Measurements from ENCODE around the gene CD300LG.
"Not testable (repeated sequence)": the region's sequence is repeated elsewhere in the genome, so short reads cannot be mapped to it uniquely, and the experiment has no call there.

CD300LG gene

DNA sequence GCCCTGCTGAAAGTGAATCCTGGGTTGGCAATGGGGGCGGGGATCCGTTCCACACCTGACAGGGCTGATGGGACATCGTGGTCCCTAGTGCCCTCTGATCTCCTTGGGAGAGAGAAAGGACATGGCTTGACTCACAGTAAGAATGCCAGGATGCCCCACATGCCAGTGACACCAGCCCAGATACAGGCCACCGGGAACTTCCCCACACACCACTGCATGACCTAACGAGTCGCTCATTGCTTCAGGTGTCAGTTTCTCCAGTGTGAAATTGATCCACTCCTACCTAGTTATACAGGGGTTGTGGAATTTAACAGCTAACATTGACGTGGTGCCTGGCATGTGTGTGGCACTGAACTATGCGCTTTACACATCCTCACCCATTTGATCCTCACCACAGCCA lies 7.5 kb downstream of the CD300LG start:
- DNase-seq (ENCODE audit: low read depth in 2 of 2) = no peak

DNA sequence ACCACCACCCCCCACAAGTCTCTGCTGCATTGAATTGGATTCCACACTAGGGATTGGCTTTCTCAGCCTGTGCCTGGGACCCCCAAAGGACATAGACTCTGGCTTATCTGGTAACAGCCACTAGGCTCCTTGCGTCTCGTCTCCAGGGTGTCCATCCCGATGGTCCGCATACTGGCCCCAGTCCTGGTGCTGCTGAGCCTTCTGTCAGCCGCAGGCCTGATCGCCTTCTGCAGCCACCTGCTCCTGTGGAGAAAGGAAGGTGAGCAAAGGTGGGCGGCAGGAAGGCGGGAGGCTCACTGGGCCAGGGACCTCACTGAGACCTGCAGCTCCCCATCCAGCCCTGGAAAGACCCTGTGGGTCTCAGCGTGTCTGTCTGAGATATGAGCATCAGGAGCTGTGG lies 8.1 kb downstream of the CD300LG start:
- no peak for DNase-seq (ENCODE audit: low read depth in 2 of 2)

DNA sequence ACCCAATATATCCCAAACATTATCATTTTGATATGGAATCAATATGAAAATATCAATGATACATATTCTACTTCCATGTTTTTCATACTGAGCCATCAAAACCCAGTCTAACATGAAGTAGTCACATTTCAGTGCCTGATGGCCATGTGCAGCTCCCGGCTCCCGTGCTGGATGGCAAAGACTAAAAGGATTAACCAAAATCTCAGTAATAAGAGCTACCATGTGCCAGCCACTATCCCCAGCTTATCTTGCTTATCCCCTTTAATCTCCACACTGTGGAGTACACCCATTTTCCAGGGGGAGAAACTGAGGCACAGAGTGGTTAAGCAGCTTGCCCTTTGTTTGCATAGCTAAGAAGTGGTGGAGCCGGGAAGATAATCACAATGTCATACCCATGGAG lies 9.2 kb downstream of the CD300LG start:
- DNase-seq (ENCODE audit: low read depth in 2 of 2) = no peak

DNA sequence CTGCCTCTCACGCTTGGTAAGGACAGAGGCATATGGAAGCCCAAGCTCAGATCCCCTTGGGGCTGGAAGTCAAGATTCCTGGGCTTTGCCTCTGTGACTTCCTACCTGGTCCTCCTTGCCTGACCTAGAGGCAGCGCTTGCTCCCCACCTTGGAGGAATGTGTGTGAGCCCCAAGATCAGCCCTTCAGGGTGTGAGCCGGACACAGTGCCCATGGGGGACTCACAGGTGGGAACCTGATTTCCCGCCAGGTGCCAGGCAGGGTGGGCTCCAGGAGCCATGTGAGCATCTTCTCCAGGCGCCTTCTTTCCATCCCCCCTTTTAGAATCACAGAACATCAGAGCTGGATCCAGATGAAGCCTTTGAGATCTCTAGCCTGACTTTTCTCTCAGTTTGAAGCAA lies 10.2 kb downstream of the CD300LG start:
- no peak for DNase-seq (ENCODE audit: low read depth in 2 of 2)

DNA sequence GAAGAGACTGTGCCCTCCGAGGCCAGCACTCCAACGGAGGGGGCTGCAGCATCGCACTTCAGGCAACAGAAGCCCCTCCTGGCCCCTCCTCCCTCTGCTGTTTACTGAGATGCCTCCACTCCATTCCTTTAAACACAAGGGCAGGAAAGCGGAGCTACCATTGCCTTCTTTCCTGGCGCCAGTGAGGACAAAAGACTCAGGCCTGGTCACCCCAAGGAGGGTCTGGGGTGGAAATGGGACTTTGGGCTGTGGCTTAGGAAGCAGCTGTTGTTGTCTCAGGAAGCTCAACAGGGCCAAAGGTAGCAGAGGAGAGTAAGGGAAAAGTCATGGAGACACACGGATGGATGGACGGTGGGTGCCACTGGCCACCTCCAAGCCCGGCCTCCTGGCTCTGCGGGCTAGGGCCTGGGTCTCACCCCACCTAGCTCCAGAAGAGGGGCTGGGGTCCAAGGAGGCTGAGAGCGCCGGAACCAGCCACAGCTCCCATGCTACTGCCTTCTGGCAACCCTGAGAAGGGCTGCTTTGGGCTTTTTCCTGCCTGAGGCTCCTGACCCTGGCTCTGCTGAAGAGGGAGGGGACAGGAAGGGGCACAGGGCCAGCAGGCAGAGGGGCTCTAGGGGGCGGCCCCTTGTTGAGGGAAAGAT lies 11.1 kb downstream of the CD300LG start:
- no peak for DNase-seq (ENCODE audit: low read depth in 2 of 2)

DNA sequence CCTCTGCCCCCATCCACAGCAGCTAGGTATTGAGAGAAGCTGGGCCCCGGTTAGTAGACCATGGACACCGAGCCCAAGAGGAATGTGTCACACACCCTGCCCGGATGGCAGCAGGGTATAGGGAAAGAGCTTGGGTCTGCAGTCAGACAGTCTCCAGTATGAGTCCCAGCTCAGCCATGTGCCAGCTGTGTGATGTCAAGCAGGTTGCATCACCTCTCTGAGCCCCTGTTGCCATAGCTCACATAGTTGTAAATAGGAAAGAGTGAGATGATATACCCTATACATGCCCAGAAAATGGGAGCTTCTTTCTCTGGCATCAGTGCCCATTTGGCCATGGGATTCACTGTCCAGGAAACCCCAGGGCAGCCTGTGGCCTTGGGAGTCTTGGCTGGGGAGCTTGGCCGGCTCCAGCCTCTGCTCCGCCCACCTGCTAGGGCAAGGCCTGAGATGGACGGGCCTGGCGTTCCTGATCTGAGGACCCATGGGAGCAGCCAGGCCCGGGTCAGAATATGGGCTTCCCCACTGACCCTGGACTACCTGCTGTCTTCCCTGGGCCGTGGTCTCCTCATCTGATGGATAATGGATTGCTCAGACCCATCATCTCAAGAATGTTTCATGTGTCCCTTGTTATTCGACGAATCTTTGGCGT lies 13.2 kb downstream of the CD300LG start:
- DNase-seq (ENCODE audit: low read depth in 2 of 2) = no peak

DNA sequence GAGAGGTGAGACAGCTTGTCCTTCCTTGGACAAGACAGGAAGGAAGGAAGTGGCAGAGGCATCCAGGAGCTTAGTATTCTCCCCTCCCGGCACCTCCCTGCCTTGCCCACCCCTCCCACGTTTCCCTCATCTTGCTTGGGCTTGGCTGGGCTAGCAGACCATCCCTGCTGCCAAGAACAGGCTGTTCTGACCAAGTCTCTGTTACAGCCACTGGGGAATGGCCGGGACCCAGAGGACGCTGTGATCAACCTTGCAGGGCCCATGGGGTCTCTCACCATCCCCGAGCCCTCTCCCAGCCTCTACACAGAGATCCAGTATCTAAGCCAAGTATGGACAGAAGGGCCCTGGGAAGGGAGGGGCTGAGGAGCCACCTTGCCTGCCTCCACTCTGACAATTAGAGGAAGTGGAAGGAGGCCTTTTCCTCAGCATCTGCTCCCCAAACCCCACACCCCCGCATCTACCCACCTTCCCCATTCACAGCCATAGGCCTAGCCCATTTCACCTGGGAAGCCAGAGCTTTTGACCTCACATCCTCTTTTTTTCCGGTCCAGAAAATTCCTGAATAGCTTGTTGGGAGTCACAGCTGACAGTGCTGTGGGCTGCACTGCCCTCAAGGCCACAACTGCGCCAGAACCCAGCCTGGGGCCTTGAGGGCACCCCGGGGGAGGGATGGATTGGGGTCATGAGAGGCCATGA lies 14.1 kb downstream of the CD300LG start:
- DNase-seq (ENCODE audit: low read depth in 2 of 2) = no peak

DNA sequence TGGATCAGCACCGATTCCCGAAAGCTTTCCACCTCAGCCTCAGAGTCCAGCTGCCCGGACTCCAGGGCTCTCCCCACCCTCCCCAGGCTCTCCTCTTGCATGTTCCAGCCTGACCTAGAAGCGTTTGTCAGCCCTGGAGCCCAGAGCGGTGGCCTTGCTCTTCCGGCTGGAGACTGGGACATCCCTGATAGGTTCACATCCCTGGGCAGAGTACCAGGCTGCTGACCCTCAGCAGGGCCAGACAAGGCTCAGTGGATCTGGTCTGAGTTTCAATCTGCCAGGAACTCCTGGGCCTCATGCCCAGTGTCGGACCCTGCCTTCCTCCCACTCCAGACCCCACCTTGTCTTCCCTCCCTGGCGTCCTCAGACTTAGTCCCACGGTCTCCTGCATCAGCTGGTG lies 15.0 kb downstream of the CD300LG start:
- DNase-seq (ENCODE audit: low read depth in 2 of 2) = no peak

DNA sequence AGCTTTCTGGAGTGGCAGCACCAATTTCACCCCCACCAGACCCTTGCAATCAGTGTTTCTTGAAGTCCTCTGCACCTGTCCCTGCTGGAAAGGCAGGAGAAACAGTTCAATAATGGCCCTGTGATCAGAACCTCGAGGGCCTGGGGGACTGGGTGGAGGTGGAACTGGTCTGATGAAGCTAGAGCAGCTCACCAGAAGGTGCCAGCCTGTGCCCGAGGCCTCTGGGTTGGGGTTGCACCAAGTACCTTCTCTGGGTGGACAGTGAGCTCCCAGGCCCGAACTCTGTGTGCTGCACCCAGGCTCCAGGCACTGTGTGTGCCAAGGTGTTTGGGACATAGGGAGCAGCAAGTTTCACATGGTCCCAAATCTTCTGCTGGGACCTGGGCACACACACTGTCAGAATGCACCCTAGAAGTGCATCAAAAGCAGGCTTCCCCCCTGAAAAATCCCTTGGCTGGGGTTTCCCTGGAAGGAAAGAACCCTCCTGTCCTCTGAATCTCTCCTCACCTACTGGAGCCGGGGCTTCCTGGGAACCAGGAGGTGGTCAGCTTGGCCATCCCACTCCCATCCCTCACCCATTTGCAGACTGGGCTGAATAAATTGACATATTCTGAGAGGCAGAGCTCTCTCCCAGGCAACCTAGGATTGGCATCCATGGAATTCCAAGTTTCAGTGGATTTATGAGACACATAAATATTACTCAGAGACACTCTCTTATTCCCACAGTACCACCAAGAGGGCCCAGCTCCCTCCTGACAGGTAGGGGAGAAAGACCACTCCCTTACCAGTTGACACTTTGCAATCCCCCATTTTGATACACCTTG lies 17.4 kb downstream of the CD300LG start:
- DNase-seq (ENCODE audit: low read depth in 2 of 2) = no peak

DNA sequence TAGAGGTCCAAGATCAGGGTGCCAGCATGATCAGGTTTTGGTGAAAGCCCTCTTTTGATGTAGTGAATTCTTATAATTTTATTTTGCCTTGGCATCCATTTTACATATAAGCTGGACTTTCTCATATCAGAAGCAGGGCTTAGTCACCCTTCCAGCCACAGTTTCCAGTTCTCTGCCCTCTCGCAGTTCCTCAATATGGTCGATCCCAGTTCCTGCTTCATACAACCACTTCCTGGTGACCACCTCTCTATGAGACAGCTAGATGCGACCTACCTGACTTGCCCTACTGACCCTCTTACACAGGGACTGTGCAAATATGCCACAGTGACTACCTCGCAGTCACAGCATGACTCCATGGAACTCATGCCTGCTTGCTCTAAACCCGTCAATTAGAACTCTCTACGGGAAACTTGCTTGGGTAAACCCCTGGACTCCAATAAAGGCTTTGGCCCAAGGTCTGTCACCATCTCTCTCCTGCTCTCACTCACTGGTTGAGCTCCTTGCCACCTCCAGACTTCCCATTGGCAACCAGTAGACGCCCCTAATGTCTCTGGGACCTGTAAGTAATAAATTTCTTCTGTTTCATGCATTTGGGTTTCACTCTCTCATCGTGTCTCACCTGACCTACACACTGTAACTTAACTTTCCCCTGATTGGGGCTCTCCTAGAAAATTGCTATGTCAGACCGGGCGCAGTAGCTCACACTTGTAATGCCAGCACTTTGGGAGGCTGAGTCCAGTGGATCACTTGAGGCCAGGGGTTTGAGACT lies 21.4 kb downstream of the CD300LG start:
- no peak for DNase-seq (ENCODE audit: low read depth in 2 of 2)

DNA sequence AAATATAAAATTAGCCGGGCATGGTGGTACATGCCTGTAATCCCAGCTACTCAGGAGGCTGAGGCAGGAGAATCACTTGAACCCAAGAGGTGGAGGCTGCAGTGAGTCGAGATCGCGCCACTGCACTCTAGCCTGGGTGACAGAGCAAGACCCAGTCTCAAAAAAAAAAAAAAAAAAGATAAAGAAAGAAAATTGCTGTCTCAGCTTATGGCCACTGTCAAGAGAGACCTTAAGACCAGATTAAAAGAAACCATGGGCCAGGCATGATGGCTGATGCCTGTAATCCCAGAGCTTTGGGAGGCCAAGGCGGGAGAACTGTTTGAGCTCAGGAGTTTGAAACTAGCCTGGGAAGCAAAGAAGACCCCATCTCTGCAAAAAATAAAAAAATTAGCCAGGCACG lies 22.1 kb downstream of the CD300LG start:
- not testable (repeated sequence) for DNase-seq (ENCODE audit: low read depth in 2 of 2)

DNA sequence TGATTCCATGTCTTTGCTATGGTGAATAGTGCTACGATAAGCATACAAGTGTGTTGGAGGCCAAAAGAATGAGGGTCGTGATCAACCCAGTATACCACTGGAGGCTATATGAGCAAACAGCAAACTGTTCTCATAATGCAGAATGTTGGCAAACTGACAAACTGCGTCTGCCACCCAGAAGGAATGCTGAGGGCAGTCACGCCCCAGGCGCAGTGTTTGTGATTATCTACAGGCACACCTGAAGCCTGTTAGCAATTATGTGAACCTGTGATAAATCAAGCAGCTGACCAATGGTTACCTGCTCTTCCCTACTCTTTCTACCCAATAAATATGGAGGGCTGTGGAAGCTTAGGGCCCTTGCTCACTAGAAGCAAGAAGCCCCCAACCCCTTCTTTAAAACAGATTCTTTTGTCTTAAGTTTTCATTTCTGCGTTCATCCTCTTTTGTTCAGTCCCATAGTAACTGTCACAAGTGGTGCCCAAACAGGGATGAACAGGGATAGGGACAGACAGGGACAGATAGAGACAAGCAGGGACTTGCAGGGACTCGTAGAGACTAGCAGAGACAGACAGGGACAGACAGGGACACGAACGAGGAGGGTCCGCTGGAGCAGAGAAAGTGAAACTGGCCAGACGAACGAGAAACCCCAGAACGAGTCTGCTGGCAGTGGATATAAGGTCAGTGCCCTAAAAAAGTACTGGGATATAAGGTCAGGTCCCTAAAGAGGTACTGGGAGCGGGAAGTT lies 25.1 kb downstream of the CD300LG start:
- no peak for DNase-seq (ENCODE audit: low read depth in 2 of 2)

DNA sequence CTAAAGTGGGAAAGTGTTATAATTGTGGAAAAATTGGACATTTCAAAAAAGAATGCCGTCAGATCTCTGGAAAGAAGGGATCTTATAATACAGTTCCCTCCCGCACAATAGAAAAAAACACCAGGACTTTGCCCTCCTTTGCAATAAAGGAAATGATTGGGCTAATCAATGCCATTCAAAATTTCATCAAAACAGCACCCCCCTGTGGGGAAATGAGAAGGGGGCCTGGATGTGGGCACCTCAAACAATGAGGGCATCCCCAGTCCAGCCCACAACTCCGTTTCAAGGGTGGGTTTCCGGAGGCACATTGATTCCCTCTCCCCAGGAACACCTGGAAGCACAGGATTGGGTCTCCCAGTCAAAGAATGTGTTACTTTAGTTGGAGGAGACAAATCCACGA lies 26.1 kb downstream of the CD300LG start:
- no peak for DNase-seq (ENCODE audit: low read depth in 2 of 2)

DNA sequence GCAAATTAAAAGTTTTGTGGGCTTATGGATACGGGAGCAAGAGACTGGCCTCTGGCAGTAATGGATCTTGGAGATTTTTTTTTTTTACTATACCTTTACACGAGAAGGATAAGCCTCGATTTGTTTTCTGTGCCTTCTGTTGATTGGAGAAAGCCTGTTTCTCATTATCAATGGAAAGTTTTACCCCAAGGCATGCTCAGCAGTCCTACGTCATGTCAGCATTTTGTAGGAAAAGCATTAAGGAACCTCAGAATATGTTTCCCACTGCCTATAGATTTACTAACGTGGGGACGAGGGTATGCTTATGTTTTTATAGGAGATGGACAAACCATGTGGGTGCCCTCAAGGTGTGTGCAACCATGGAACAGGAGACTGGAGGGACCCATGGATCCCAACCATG lies 26.8 kb downstream of the CD300LG start:
- no peak for DNase-seq (ENCODE audit: low read depth in 2 of 2)

DNA sequence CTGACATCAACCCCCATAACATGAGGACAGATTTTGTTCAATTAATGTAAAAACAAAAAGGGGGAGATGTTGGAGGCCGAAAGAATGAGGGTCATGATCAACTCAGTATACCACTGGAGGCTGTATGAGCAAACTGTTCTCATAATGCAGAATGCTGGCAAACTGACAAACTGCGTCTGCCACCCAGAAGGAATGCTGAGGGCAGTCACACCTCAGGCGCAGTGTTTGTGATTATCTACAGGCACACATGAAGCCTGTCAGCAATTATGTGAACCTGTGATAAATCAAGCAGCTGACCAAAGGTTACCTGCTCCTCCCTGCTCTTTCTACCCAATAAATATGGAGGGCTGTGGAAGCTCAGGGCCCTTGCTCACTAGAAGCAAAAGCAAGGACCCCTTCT lies 27.3 kb downstream of the CD300LG start:
- no peak for DNase-seq (ENCODE audit: low read depth in 2 of 2)

DNA sequence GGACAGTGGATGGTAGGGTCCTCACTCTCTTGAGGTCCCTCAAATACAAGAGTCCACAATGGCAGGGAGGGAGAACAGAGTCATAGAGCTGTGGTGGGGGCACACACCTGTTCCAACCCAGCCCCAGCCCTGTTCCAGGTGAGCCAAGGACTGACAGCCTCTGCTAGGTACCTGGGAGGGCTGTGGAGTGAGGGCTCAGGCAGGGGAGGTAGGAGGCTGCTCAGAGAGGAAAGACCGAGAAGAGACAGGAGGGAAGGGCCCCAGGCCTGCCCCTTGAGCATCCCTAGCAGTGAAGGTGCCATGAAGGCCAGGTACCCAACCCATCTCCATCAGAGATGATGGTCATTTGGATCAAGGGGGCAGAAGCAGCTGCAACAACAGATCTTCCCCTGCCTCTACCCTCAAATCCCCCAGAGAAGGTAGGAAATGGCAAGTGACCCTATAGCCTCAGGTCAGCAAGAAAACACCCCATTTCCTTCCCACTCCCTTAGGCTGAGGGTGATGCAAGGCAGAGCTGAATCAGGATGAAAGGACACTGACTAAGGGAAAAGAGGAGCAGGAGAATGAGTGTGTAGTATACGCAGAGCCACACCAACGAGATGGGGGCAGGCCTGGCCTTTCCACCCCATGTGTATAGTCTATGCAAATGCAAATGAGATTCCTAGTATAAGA lies 28.6 kb downstream of the CD300LG start:
- no peak for DNase-seq (ENCODE audit: low read depth in 2 of 2)

DNA sequence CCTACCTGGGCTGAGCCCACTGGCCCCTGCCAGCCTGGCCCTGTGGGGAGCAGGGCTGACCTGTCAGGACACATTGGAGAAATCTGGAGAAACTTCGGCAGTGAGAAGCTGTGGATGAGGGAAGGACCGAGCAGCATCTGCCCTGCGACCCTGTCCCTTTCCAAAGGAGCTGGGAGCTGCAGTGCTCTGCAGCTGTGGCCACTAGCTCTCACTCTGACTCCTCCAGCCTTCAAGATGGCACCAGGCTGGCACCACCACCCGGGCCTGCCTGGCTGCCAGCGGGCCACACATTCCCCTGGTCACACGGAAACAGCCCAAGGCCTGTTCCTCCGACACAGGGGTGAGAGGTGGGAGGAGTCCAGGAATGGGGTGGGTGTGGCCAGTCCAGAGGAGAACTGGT lies 30.1 kb downstream of the CD300LG start:
- no peak for DNase-seq (ENCODE audit: low read depth in 2 of 2)

DNA sequence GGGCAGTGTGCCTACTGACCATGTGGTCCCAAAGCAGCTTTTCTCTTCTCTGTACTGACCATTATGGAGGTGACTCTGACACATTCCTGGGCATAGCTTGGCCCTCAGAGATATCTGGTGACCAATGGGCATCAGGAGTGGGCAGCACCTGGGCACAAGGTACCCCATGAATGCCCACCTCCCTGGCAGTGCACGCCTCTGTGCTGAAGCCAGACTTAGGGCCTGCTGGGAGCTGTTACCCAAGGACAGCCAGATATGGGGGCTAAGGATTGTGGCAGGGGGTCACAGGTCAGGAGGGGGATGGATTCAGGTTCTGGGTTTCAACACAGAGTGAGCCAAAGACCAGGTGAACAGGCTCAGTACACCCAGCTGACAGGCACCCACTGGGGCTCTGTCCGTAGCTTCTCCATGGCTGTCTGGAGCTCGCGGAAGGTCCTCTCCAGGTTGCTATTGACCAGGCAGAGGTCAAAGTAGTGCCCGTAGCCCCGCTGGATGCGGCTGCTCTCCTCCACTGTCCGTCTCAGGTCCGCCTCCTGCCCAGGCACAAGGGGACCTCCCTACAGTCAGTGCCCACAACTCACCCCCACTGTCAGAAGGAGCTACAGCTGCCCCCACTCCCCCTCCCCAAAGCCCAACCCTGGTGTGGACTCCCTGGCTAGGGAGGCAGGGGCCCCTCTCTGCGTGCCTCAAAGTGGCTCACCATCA lies 30.6 kb downstream of the CD300LG start:
- no peak for DNase-seq (ENCODE audit: low read depth in 2 of 2)

DNA sequence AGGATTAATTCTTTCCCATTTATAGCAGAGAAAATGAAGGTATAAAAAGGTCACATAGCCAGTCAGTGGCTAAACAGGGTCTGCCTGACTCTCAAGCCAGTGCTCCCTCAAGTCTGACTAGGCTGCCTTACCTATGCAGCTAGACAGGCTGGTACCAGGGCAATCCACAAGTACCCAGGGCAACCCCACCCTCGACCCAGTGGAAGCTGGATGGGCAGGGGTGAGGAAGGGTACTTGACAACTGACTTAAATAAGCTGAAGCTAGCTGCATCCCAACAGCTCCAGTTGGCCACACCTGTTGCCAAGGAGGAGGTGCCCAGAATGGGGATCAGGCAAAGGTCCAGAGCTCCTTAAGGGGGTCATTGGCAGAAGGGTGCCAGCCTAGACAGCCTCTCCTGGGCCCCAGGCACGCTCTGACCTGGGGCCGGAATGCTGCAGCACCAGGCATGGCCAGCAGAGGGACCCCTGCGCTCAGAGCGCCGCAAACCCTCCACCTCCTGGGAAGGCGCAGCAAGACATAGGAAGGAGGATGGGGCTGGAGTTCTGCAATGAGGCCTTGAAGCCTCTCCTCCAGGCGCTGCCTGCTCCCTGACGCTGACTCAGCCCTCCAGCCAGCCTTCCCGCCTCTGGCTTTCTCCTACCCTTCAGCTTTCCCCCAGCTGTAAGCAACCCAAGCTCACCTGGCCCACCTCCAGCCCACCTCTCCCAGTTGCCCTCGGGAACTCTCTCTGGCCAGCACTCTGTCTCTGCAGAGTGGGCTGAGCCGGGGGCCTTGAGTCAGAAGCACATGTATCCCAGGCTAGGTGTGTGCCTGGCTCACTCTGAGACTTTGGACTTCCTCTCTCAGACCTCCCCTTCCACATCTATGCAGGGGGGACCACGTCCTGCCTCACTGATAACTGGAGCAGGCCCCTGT lies 31.5 kb downstream of the CD300LG start:
- DNase-seq (ENCODE audit: low read depth in 2 of 2) = peak; percentile 45 to 67
